ENCODE data around the gene ABL2.

DNA sequence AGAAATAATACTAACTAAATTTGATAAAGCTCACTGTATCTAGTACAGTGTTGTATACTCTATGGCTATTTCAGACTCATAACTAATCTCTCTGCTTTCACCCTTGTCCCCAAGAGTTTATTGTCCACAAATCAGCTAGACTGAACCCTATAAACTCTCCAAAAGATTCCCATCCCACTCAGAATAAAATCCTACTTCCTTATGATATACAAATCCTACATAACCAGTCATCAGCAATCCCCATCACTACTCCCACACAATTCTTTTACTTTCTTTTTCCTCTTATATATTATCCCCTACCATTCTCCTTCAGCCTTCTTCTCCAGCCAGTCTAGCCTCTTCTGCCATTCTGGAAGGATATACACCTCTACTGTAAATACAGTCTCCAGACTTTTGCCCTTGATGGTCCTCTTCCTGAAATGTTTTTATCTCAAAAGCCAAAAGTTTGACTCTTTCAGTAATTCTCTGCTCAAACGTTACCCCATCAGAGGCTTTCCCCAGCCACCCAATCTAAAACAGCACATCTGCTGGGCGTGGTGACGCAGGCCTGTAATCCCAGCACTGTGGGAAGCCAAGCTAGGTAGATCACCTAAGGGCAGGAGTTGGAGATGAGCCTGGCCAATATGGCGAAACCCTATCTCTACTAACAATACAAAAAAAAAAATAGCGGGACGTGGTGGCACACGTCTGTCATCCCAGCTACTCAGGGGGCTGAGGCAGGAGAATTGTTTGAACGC, 41.6 kb downstream of the ABL2 start:
- TF ChIP-seq YY1 (IDR thresholded peaks at IDR 0.05; ENCODE audit: insufficient read depth, insufficient read length) = no peak
- TF ChIP-seq SUZ12 (IDR thresholded peaks at IDR 0.05; ENCODE audit: extremely low read depth, insufficient read depth, insufficient read length) = no peak
